HL-60 (cell line): ENCODE measurements around the gene ZFYVE28.

Source experiments
- CTCF ChIP-seq: IDR thresholded peaks from one replicate; pipeline ENCODE4 v1.5.1; 2011; ENCODE audit warnings: low read length, control low read depth, inconsistent platforms; ENCODE audit not compliant: insufficient read depth
- SPI1 ChIP-seq: IDR thresholded peaks from 2 replicates; pipeline ENCODE4 v1.6.1; 2012; ENCODE audit warnings: low read depth, mild to moderate bottlenecking, borderline replicate concordance

GRCh38 chr4:2313366-2313765 lies 105.1 kb downstream of the ZFYVE28 start:
- TF ChIP-seq CTCF = no peak
- TF ChIP-seq SPI1 = no peak
